GM23338 (cell line): ENCODE results near the gene KLHL1. TPM values are rescaled to one million over a fixed set of nuclear protein-coding genes. Genes with fewer than 3 reads are reported as not detected.

Experiments
- ATAC-seq: fragments of 200-7000 bp; cut with Tn5 transposase; 3 replicates; pipeline ENCODE4 v1.9.1; 2020
- DNase-seq: peaks from one replicate; pipeline ENCODE4 v3.0.0-alpha.2; 2015; ENCODE audit warnings: low spot score
- H2AFZ ChIP-seq: fragments of 200-600 bp; sonication (generic); 2 replicates; pipeline ENCODE4 v1.8.0; 2016; ENCODE audit warnings: antibody characterized with exemption, mild to moderate bottlenecking, moderate library complexity
- H3F3A ChIP-seq: fragments of 200-600 bp; sonication (generic); replicated peaks from 2 replicates; pipeline ENCODE4 v1.8.0; 2017; ENCODE audit warnings: antibody characterized with exemption, mixed run types, low read depth
- H3K27ac ChIP-seq: fragments of 200-600 bp; sonication (generic); 2 replicates; pipeline ENCODE4 v1.6.1; 2016; ENCODE audit warnings: low read depth
- H3K27me3 ChIP-seq: fragments of 200-600 bp; sonication (generic); 2 replicates; pipeline ENCODE4 v1.8.0; 2016; ENCODE audit warnings: mild to moderate bottlenecking, mixed run types, moderate library complexity; ENCODE audit not compliant: insufficient read depth
- H3K36me3 ChIP-seq: fragments of 200-600 bp; sonication (generic); 2 replicates; pipeline ENCODE4 v1.8.0; 2016; ENCODE audit warnings: mild to moderate bottlenecking; ENCODE audit not compliant: insufficient read depth
- H3K4me1 ChIP-seq: fragments of 200-600 bp; sonication (generic); 2 replicates; pipeline ENCODE4 v1.8.0; 2016; ENCODE audit warnings: mild to moderate bottlenecking, moderate library complexity; ENCODE audit not compliant: insufficient read depth
- H3K4me2 ChIP-seq: fragments of 200-600 bp; sonication (generic); 2 replicates; pipeline ENCODE4 v1.7.1; 2017; ENCODE audit warnings: mixed run types
- H3K4me3 ChIP-seq: fragments of 200-600 bp; sonication (generic); 2 replicates; pipeline ENCODE4 v1.6.1; 2016; ENCODE audit warnings: mixed run types
- H3K79me2 ChIP-seq: fragments of 200-600 bp; sonication (generic); replicated peaks from 2 replicates; pipeline ENCODE4 v1.8.0; 2017; ENCODE audit warnings: mild to moderate bottlenecking; ENCODE audit not compliant: insufficient read depth
- H3K9me2 ChIP-seq: fragments of 200-600 bp; sonication (generic); 2 replicates; pipeline ENCODE4 v1.8.0; 2017; ENCODE audit not compliant: insufficient read depth
- H4K20me1 ChIP-seq: fragments of 200-600 bp; sonication (generic); replicated peaks from 2 replicates; pipeline ENCODE4 v1.8.0; 2017; ENCODE audit warnings: mild to moderate bottlenecking; ENCODE audit not compliant: insufficient read depth
- H3K27ac Mint-ChIP-seq: 2 replicates; pipeline ENCODE4 v1.8.0; 2020; ENCODE audit warnings: inconsistent platforms, mild to moderate bottlenecking, moderate library complexity, mixed read lengths
- H3K27me3 Mint-ChIP-seq: 3 replicates; pipeline ENCODE4 v1.8.0; 2022; ENCODE audit warnings: low read depth, mild to moderate bottlenecking, moderate library complexity, mixed read lengths, inconsistent platforms; ENCODE audit not compliant: insufficient read depth, poor library complexity
- H3K36me3 Mint-ChIP-seq: 3 replicates; pipeline ENCODE4 v1.8.0; 2021; ENCODE audit warnings: low read depth, mild to moderate bottlenecking, inconsistent platforms, moderate library complexity, mixed read lengths
- H3K4me1 Mint-ChIP-seq: 3 replicates; pipeline ENCODE4 v1.8.0; 2020; ENCODE audit warnings: mild to moderate bottlenecking, inconsistent platforms, mixed read lengths
- H3K4me3 Mint-ChIP-seq: 3 replicates; pipeline ENCODE4 v1.8.0; 2021; ENCODE audit warnings: moderate library complexity, mild to moderate bottlenecking, inconsistent platforms, mixed read lengths
- H3K9me3 Mint-ChIP-seq: 3 replicates; pipeline ENCODE4 v1.8.0; 2020; ENCODE audit warnings: moderate library complexity, mild to moderate bottlenecking, inconsistent platforms, mixed read lengths
- CTCF ChIP-seq, 2 experiments: fragments of 200-600 bp in 1 of 2; sonication (generic) in 1 of 2; conservative IDR thresholded peaks; 2 replicates each; pipeline versions ENCODE4 v1.5.1 to v1.6.1; 2016 to 2017; ENCODE audit warnings: antibody characterized with exemption in 2 of 2, low read depth in 2 of 2, mild to moderate bottlenecking in 2 of 2, moderate library complexity in 1 of 2
- EZH2 ChIP-seq: fragments of 200-600 bp; sonication (generic); IDR thresholded peaks from one replicate; pipeline ENCODE4 v1.8.0; 2017; ENCODE audit warnings: antibody characterized with exemption, mild to moderate bottlenecking, low read depth; ENCODE audit not compliant: unreplicated experiment
- JUNB ChIP-seq: IDR thresholded peaks from one replicate; pipeline ENCODE4 v1.6.1; 2016; ENCODE audit warnings: antibody characterized with exemption; ENCODE audit not compliant: unreplicated experiment
- NANOG ChIP-seq: IDR thresholded peaks from 2 replicates; pipeline ENCODE4 v1.6.1; 2016; ENCODE audit warnings: antibody characterized with exemption, borderline replicate concordance
- POLR2AphosphoS5 ChIP-seq: IDR thresholded peaks from 2 replicates; pipeline ENCODE4 v1.6.1; 2016; ENCODE audit warnings: antibody characterized with exemption, low read depth
- REST ChIP-seq: IDR thresholded peaks from one replicate; pipeline ENCODE4 v1.6.1; 2018; ENCODE audit warnings: antibody characterized with exemption; ENCODE audit not compliant: unreplicated experiment
- STAT1 ChIP-seq: IDR thresholded peaks from one replicate; pipeline ENCODE4 v1.6.1; 2016; ENCODE audit warnings: antibody characterized with exemption; ENCODE audit not compliant: unreplicated experiment
- ZNF114 ChIP-seq: fragments of 250-450 bp; sonication (Bioruptor Pico); IDR thresholded peaks from 2 replicates; pipeline ENCODE4 v1.5.0; 2020; ENCODE audit warnings: mild to moderate bottlenecking, moderate library complexity
- ZNF331 ChIP-seq: fragments of 250-450 bp; sonication (Bioruptor Pico); IDR thresholded peaks from 2 replicates; pipeline ENCODE4 v1.5.0; 2020; ENCODE audit warnings: low read depth, mild to moderate bottlenecking, moderate library complexity
- polyA plus RNA-seq: library from polyadenylated mRNA; unstranded; fragments of >200 nt; fragmentation: Nextera tagmentation; extraction: Ambion mirVana; gene quantifications from 2 replicates; pipeline ENCODE4 v1.2.1, GENCODE V29; 2016
- total RNA-seq: library from RNA; depleted of rRNA; stranded (reverse); fragments of >200 nt; shearing (Covaris generic); gene quantifications from 2 replicates; pipeline ENCODE4 v1.2.3, GENCODE V29; 2014

KLHL1 gene
- total and polyA plus RNA-seq, 2 experiments from 2014 or later: not detected

- TF ChIP-seq REST (no peak), STAT1 (no peak), POLR2AphosphoS5 (no peak), ZNF114 (CRISPR knock-in tag) (no peak), ZNF331 (CRISPR knock-in tag) (no peak), JUNB (no peak)
Measured at GRCh38 chr13:69910800-69911199, 197.5 kb downstream of the KLHL1 start (continued).

GRCh38 chr13:69904784-69905183 is 203.5 kb downstream of the KLHL1 start:
- Histone ChIP-seq H2AFZ (no peak overlapping the region), H3F3A (no peaks in the 10 kb centered on the region), H3K4me1 (no peaks in the 10 kb centered on the region), H3K27me3 (no peaks in the 10 kb centered on the region), H3K4me3 (no peak overlapping the region), H3K27ac (no peak overlapping the region), H3K9me2 (peaks cover 3% of the 10 kb centered on the region; the same call in 1 of the 2 replicates), H4K20me1 (no peaks in the 10 kb centered on the region), H3K79me2 (no peaks in the 10 kb centered on the region), H3K4me2 (no peak overlapping the region), H3K36me3 (no peaks in the 10 kb centered on the region)
- ATAC-seq (no peak), DNase-seq (no peak)
- H3K4me1 Mint-ChIP-seq: no peaks in the 10 kb centered on the region
- TF ChIP-seq EZH2 (no peak), ZNF114 (CRISPR knock-in tag) (no peak), ZNF331 (CRISPR knock-in tag) (no peak), CTCF (conservative IDR thresholded peaks at IDR 0.05; ENCODE audit: low read depth in 2 of 2) (no peak), JUNB (no peak), NANOG (no peak)
- H3K27ac Mint-ChIP-seq: no peak overlapping the region
- H3K27me3 Mint-ChIP-seq: no peaks in the 10 kb centered on the region
- no peak overlapping the region for H3K4me3 Mint-ChIP-seq
- no peaks in the 10 kb centered on the region for H3K36me3 Mint-ChIP-seq
- no peaks in the 10 kb centered on the region for H3K9me3 Mint-ChIP-seq

GRCh38 chr13:69903081-69903480 is 205.2 kb downstream of the KLHL1 start:
- peaks cover 3% of the 10 kb centered on the region; the same call in 1 of the 2 replicates for H3K9me2 ChIP-seq
- H3K4me2 ChIP-seq: no peak overlapping the region
- no peak overlapping the region for H2AFZ ChIP-seq
- H3K27me3 ChIP-seq: no peaks in the 10 kb centered on the region
- no peaks in the 10 kb centered on the region for H3K36me3 Mint-ChIP-seq
- no peaks in the 10 kb centered on the region for H3K9me3 Mint-ChIP-seq
- H3K79me2 ChIP-seq: no peaks in the 10 kb centered on the region
- no peaks in the 10 kb centered on the region for H3F3A ChIP-seq
- ATAC-seq (no peak), DNase-seq (no peak)
- H3K4me3 ChIP-seq: no peak overlapping the region
- H4K20me1 ChIP-seq: no peaks in the 10 kb centered on the region
- H3K4me1 ChIP-seq: no peaks in the 10 kb centered on the region
- H3K27me3 Mint-ChIP-seq: peaks cover 2% of the 10 kb centered on the region
- H3K36me3 ChIP-seq: no peaks in the 10 kb centered on the region
- H3K27ac Mint-ChIP-seq: no peak overlapping the region
- no peaks in the 10 kb centered on the region for H3K4me1 Mint-ChIP-seq
- no peak overlapping the region for H3K27ac ChIP-seq
- no peak overlapping the region for H3K4me3 Mint-ChIP-seq
- TF ChIP-seq NANOG (no peak), CTCF (conservative IDR thresholded peaks at IDR 0.05; ENCODE audit: low read depth in 2 of 2) (no peak), JUNB (no peak), ZNF331 (CRISPR knock-in tag) (no peak), ZNF114 (CRISPR knock-in tag) (no peak)
